RWPE2 (cell line): ENCODE measurements around the gene PAXX.

Source experiments
- ATAC-seq: fragments of 200-7000 bp; cut with Tn5 transposase; 3 replicates; pipeline ENCODE4 v1.9.1; 2021; ENCODE audit warnings: low read depth
- DNase-seq: peaks from one replicate; pipeline ENCODE4 v3.0.0-alpha.2; 2020; ENCODE audit warnings: low spot score
- H3K27ac ChIP-seq: fragments of 450-650 bp; 2 replicates; pipeline ENCODE4 v1.5.1; 2017; ENCODE audit warnings: mild to moderate bottlenecking; ENCODE audit not compliant: poor library complexity, severe bottlenecking
- H3K27me3 ChIP-seq: fragments of 250-450 bp; sonication (Bioruptor Pico); 2 replicates; pipeline ENCODE4 v1.5.1; 2021; ENCODE audit warnings: mild to moderate bottlenecking, moderate library complexity; ENCODE audit not compliant: insufficient read depth, poor library complexity, severe bottlenecking
- H3K36me3 ChIP-seq: fragments of 250-450 bp; sonication (Bioruptor Pico); 2 replicates; pipeline ENCODE4 v1.5.1; 2020; ENCODE audit warnings: low read depth, mild to moderate bottlenecking, moderate library complexity
- H3K4me1 ChIP-seq: fragments of 250-450 bp; sonication (Bioruptor Pico); 2 replicates; pipeline ENCODE4 v1.5.1; 2021; ENCODE audit warnings: mild to moderate bottlenecking, moderate library complexity; ENCODE audit not compliant: insufficient read depth, poor library complexity, severe bottlenecking
- H3K4me3 ChIP-seq: fragments of 250-450 bp; sonication (Bioruptor Pico); 2 replicates; pipeline ENCODE4 v1.5.1; 2021; ENCODE audit warnings: mild to moderate bottlenecking, moderate library complexity; ENCODE audit not compliant: severe bottlenecking
- H3K9me3 ChIP-seq: fragments of 250-450 bp; sonication (Bioruptor Pico); 2 replicates; pipeline ENCODE4 v1.5.1; 2021; ENCODE audit warnings: mild to moderate bottlenecking, moderate library complexity; ENCODE audit not compliant: severe bottlenecking
- CTCF ChIP-seq: fragments of 450-650 bp; IDR thresholded peaks from one replicate; pipeline ENCODE4 v1.5.1; 2017; ENCODE audit warnings: mild to moderate bottlenecking, moderate library complexity; ENCODE audit not compliant: poor library complexity, severe bottlenecking

PAXX gene

GRCh38 chr9:136984464-136985026 lies 7.7 kb upstream of the PAXX start:
- Histone ChIP-seq H3K4me1 (no peaks in the 10 kb centered on the region), H3K27me3 (peaks cover 14% of the 10 kb centered on the region), H3K9me3 (no peaks in the 10 kb centered on the region), H3K4me3 (no peak overlapping the region), H3K27ac (no peak overlapping the region), H3K36me3 (no peaks in the 10 kb centered on the region)
- DNase-seq (no peak), ATAC-seq (no peak)
- no peak for TF ChIP-seq CTCF

- Histone ChIP-seq H3K4me1 (no peaks in the 10 kb centered on the region), H3K9me3 (no peaks in the 10 kb centered on the region), H3K36me3 (no peaks in the 10 kb centered on the region), H3K27ac (no peak overlapping the region), H3K4me3 (no peak overlapping the region), H3K27me3 (peaks cover 14% of the 10 kb centered on the region)
- DNase-seq (no peak), ATAC-seq (no peak)
- no peak for TF ChIP-seq CTCF
These were observed 7.1 kb upstream of the PAXX start for GRCh38 chr9:136985027-136985602.

GRCh38 chr9:136985853-136986252 lies 6.4 kb upstream of the PAXX start:
- Histone ChIP-seq H3K9me3 (no peaks in the 10 kb centered on the region), H3K27ac (no peak overlapping the region), H3K27me3 (peaks cover 14% of the 10 kb centered on the region), H3K4me3 (no peak overlapping the region), H3K36me3 (no peaks in the 10 kb centered on the region), H3K4me1 (no peaks in the 10 kb centered on the region)
- DNase-seq (no peak), ATAC-seq (no peak)
- no peak for TF ChIP-seq CTCF

GRCh38 chr9:136988872-136989271 lies 3.4 kb upstream of the PAXX start:
- no peak for ATAC-seq
- H3K4me3 ChIP-seq = no peak overlapping the region
- peaks cover 1% of the 10 kb centered on the region; the same call in 1 of the 2 replicates for H3K36me3 ChIP-seq
- DNase-seq = no peak
- no peak for TF ChIP-seq CTCF
- no peak overlapping the region for H3K27ac ChIP-seq
- H3K27me3 ChIP-seq = peaks cover 14% of the 10 kb centered on the region
- no peaks in the 10 kb centered on the region for H3K4me1 ChIP-seq
- H3K9me3 ChIP-seq = no peaks in the 10 kb centered on the region

GRCh38 chr9:136990242-136990911 lies 1.8 kb upstream of the PAXX start:
- H3K36me3 ChIP-seq = peaks cover 4% of the 10 kb centered on the region; the same call in 1 of the 2 replicates
- no peaks in the 10 kb centered on the region for H3K4me1 ChIP-seq
- ATAC-seq = no peak
- no peaks in the 10 kb centered on the region for H3K9me3 ChIP-seq
- no peak overlapping the region for H3K27ac ChIP-seq
- no peak for DNase-seq
- no peak overlapping the region for H3K4me3 ChIP-seq
- H3K27me3 ChIP-seq = peaks cover 4% of the 10 kb centered on the region
- TF ChIP-seq CTCF = no peak
